ENCODE data around the gene TSPEAR.

- no peak for TF ChIP-seq RAD51 (IDR thresholded peaks at IDR 0.05; ENCODE audit: borderline replicate concordance)
- TF ChIP-seq PHF21A (CRISPR knock-in tag; IDR thresholded peaks at IDR 0.05): no peak
Observed at GRCh38 chr21:44589094-44589493, 122.3 kb downstream of the TSPEAR start.
